ENCODE results near the gene MRPL46. TPM values are rescaled to one million over a fixed set of nuclear protein-coding genes. Genes with fewer than 3 reads are reported as not detected.
A peak's percentile ranks its signal among the peaks of the same experiment; 100 is the strongest.

Gene MRPL46
- 29.7 TPM for total RNA-seq

DNA sequence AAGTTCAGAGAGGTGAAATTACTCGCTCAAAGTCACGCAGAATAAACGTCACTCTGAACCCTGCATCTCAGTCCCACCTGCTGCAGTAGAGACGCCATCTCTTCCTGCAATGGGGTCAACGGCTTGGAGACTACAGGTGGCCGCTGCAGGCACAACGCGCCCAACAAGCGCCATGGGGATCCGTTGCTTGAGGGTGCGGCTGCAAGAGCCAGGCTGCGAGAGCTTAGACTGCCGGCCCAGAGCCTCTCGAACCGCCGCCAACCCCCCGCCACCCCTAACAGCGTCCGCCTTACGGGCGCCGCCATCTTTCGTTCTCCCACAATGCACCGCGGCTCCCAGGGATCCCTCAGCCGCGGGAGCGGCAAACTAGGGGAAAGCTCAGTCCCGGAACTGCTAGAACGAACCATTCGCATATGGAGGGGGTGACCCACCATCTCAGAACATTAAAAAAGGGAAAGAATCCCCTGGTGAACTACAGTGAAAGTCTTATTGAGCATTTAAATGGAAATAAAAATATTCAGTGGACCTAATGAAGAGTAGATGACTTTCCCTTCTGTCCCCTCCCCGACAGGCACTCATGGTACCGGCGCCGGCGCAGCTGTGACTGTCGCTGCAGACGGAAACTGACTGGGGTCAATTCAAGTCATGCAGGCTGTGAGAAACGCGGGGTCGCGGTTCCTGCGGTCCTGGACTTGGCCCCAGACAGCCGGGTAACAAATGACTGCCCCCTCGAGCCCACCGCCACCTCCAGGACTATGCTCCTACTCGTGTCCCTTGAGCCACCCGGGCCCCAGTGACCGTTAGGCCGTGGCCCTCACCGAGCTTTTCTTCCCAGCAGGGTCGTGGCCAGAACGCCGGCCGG, at the start of gene MRPL46, which contains the start of gene MRPS11:
TSS of gene MRPL46 (minus strand) at position 316 of the 862 bp plus-strand sequence. CDS start at position 305, 11 bp downstream.
TSS of gene MRPS11 (plus strand) at position 636 of the 862 bp plus-strand sequence. CDS start at position 646, 10 bp downstream.
- Histone ChIP-seq H3K27ac (peak within 1 kb of the TSS; percentile 89 to 90), H3K4me3 (peak within 1 kb of the TSS; percentile 87 to 90), H3K9me3 (no peaks in the 10 kb centered on the region), H3K4me1 (peaks cover 6 to 18% of the 10 kb centered on the region in 2 donors), H3K36me3 (peaks cover 16 to 27% of the 10 kb centered on the region in 2 donors), H3K27me3 (no peaks in the 10 kb centered on the region)
- intact Hi-C loops (cut with DNase I): loop anchor here (2.0 kb wide), 1 partner anchor 153 kb away; the partner anchor contains the start of gene AEN
- TF ChIP-seq, protein P1, sequence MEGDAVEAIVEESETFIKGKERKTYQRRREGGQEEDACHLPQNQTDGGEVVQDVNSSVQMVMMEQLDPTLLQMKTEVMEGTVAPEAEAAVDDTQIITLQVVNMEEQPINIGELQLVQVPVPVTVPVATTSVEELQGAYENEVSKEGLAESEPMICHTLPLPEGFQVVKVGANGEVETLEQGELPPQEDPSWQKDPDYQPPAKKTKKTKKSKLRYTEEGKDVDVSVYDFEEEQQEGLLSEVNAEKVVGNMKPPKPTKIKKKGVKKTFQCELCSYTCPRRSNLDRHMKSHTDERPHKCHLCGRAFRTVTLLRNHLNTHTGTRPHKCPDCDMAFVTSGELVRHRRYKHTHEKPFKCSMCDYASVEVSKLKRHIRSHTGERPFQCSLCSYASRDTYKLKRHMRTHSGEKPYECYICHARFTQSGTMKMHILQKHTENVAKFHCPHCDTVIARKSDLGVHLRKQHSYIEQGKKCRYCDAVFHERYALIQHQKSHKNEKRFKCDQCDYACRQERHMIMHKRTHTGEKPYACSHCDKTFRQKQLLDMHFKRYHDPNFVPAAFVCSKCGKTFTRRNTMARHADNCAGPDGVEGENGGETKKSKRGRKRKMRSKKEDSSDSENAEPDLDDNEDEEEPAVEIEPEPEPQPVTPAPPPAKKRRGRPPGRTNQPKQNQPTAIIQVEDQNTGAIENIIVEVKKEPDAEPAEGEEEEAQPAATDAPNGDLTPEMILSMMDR (IDR thresholded peaks at IDR 0.05): no peak
- peak; percentile 22 to 91 for DNase-seq (ENCODE audit: low spot score in 2 of 2)

DNA sequence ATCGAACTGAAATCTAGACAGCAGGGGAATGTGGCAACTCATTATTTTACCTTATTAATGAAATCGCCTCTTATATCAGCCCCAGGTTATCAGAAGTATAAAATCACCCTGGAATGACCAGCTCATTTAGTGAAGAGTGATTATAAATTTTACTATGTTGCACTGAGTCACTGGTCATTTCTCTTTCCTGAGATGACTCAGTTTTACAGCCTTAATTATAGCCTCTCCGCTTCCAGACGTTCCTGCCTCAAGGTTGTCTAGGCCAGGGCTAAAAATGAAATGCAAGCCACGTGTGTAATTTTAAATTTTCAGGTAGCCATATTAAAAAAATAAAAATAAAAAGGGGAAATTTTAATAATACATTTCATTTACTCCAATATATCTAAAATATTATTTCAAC, 46.0 kb upstream of the MRPL46 start:
- TF ChIP-seq, protein P1 (IDR thresholded peaks at IDR 0.05): no peak

DNA sequence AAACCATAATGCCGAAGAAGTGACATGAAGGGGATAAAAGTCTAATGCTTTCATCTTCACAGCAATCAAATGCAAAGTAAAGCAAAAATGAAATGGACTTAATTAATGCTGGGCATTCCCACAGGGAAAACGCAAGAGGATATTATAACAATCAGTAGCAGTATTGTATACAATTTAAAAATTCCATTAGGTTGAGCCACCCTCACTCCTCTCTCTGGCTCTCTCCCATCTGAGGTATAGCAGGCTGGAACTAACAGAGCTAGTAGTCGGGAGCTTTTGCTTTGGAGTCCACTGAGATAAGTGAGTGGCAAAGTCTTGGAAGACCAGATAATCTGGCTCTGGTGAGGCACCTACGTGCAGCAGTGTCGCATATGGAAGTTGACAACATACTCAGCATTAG, 45.4 kb upstream of the MRPL46 start:
- DNase-seq (ENCODE audit: low spot score in 2 of 2): no peak

More for the DNA sequence above, 46.0 kb upstream of the MRPL46 start:
- Histone ChIP-seq H3K36me3 (peaks cover 15 to 42% of the 10 kb centered on the region in 2 donors), H3K9me3 (no peaks in the 10 kb centered on the region), H3K27me3 (no peaks in the 10 kb centered on the region), H3K4me1 (no peaks in the 10 kb centered on the region), H3K4me3 (no peak overlapping the region), H3K27ac (no peak overlapping the region)
- intact Hi-C loops (cut with DNase I): no loop called here
- no peak for DNase-seq (ENCODE audit: low spot score in 2 of 2)

DNA sequence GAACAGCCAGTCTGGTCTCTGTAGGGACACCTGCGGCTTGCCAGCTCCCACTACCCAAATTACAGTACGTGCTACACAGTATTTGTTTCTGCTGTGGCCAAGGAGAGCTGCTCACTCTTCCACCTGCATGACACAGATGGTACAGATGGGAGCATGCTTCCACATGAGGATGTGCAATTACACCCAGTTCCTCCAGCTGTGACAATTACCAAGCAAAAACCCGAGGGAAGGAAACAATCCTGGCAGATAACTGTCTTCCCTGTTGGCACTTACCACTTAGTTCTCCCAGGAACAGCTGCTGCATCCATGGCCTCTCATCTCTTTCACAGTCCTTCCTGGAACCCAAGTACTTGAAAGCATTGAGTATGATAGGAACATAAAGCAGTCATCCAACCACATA, 44.9 kb upstream of the MRPL46 start:
- Histone ChIP-seq H3K27ac (no peak overlapping the region), H3K36me3 (peaks cover 15 to 51% of the 10 kb centered on the region in 2 donors), H3K27me3 (no peaks in the 10 kb centered on the region), H3K4me1 (no peaks in the 10 kb centered on the region), H3K9me3 (no peaks in the 10 kb centered on the region), H3K4me3 (no peak overlapping the region)
- no peak for DNase-seq (ENCODE audit: low spot score in 2 of 2)
- intact Hi-C loops (cut with DNase I): no loop called here
- TF ChIP-seq, protein P1 (IDR thresholded peaks at IDR 0.05): no peak

More for the DNA sequence above, 45.4 kb upstream of the MRPL46 start:
- no peaks in the 10 kb centered on the region for H3K27me3 ChIP-seq
- TF ChIP-seq, protein P1 (IDR thresholded peaks at IDR 0.05): no peak
- H3K36me3 ChIP-seq: peaks cover 15 to 47% of the 10 kb centered on the region in 2 donors
- no peak overlapping the region for H3K4me3 ChIP-seq
- no peaks in the 10 kb centered on the region for H3K9me3 ChIP-seq
- H3K27ac ChIP-seq: no peak overlapping the region
- intact Hi-C loops (cut with DNase I): no loop called here
- no peaks in the 10 kb centered on the region for H3K4me1 ChIP-seq

DNA sequence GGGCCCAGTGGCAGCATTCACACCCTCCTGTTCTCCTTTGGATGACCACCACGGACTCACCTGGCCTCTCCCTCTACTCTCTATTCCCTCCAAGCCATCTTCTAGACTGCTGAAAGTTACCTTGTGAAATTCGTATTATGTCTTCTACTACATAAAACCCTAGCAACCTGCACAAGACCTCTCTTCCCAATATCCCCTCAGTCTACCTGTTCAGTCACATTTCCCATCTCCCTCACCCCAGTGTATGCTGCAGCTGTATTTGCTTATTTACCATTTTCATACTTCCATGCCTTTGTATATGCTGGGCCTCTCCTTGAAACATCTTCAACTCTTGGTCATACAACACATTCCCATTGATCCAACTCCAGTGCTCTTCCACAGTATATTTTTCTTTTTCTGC, 44.0 kb upstream of the MRPL46 start:
- no peaks in the 10 kb centered on the region for H3K4me1 ChIP-seq
- TF ChIP-seq, protein P1 (IDR thresholded peaks at IDR 0.05): no peak
- no peaks in the 10 kb centered on the region for H3K27me3 ChIP-seq
- H3K9me3 ChIP-seq: no peaks in the 10 kb centered on the region
- peaks cover 15 to 47% of the 10 kb centered on the region in 2 donors for H3K36me3 ChIP-seq
- H3K27ac ChIP-seq: no peak overlapping the region
- no peak overlapping the region for H3K4me3 ChIP-seq
- intact Hi-C loops (cut with DNase I): no loop called here
- no peak for DNase-seq (ENCODE audit: low spot score in 2 of 2)
